Panc1 (cell line): ENCODE results near the gene ARFIP1. TPM values are rescaled to one million over a fixed set of nuclear protein-coding genes. Genes with fewer than 3 reads are reported as not detected.

Experiments used
- ATAC-seq: fragments of 200-7000 bp; cut with Tn5 transposase; 2 replicates; pipeline ENCODE4 v1.9.1; 2020; ENCODE audit warnings: mild to moderate bottlenecking, moderate library complexity
- BruUV-seq: library from RNA; stranded (reverse); fragments of 400-500 nt; replicated peaks from 2 replicates; lab custom pipeline; 2021; lab: Mats Ljungman, UMichigan
- CTCF ChIA-PET: fragments of 300-600 bp; sonication (Branson Sonifier 250); formaldehyde crosslinking; loops from one replicate; lab custom pipeline; 2022; ENCODE audit warnings: antibody characterized with exemption; lab: Charles Lee
- POLR2A ChIA-PET: fragments of 300-600 bp; sonication (Branson Sonifier 250); formaldehyde crosslinking; loops from one replicate; lab custom pipeline; 2022; ENCODE audit warnings: antibody characterized with exemption; lab: Charles Lee
- DNase-seq: peaks from one replicate; pipeline ENCODE4 v3.0.0-alpha.2; 2010; ENCODE audit warnings: low read depth, low spot score
- H3K27ac ChIP-seq: 2 replicates; pipeline ENCODE4 v1.5.1; 2011; ENCODE audit warnings: mild to moderate bottlenecking, low read length, inconsistent platforms
- H3K27me3 ChIP-seq: fragments of 200-500 bp; sonication (Bioruptor generic); 2 replicates; pipeline ENCODE4 v1.6.0; 2014; ENCODE audit warnings: low read length, inconsistent platforms; ENCODE audit not compliant: control insufficient read depth, insufficient read depth
- H3K36me3 ChIP-seq: fragments of 200-500 bp; sonication (Bioruptor generic); 2 replicates; pipeline ENCODE4 v1.5.1; 2014; ENCODE audit warnings: inconsistent platforms, mild to moderate bottlenecking, low read length, moderate library complexity; ENCODE audit not compliant: control insufficient read depth, insufficient read depth
- H3K4me1 ChIP-seq: 2 replicates; pipeline ENCODE4 v1.5.1; 2011; ENCODE audit warnings: inconsistent platforms, mild to moderate bottlenecking, low read length, moderate library complexity; ENCODE audit not compliant: control insufficient read depth, insufficient read depth
- H3K4me3 ChIP-seq, 2 experiments: 2 replicates each; pipeline ENCODE4 v1.5.1; 2011 to 2012; ENCODE audit warnings: low read depth in 2 of 2, low read length in 2 of 2, mild to moderate bottlenecking in 2 of 2, inconsistent platforms in 1 of 2, moderate library complexity in 1 of 2
- H3K9me3 ChIP-seq: fragments of 200-500 bp; sonication (Bioruptor generic); 2 replicates; pipeline ENCODE4 v1.5.1; 2014; ENCODE audit warnings: low read depth, mild to moderate bottlenecking, inconsistent platforms, low read length, moderate library complexity; ENCODE audit not compliant: control insufficient read depth, insufficient read depth
- POLR2AphosphoS5 ChIP-seq: IDR thresholded peaks from 2 replicates; pipeline ENCODE4 v1.6.1; 2012; ENCODE audit warnings: mild to moderate bottlenecking, low read depth, low read length, moderate library complexity
- SIN3A ChIP-seq: IDR thresholded peaks from 2 replicates; pipeline ENCODE4 v1.6.1; 2012; ENCODE audit warnings: low read depth, mild to moderate bottlenecking, low read length, moderate library complexity, borderline replicate concordance; ENCODE audit not compliant: insufficient read depth
- TCF7L2 ChIP-seq: IDR thresholded peaks from 2 replicates; pipeline ENCODE4 v1.6.1; 2011; ENCODE audit warnings: mild to moderate bottlenecking, low read depth, low read length, inconsistent platforms
- in situ Hi-C: cut with HindIII; loops from 2 replicates; pipeline ENCODE4 v1.10.0; 2016; ENCODE audit warnings: low sequenced_read_pairs, low pct_unique_long_range_greater_than_20kb
- intact Hi-C: fragments of 100-400 bp; cut with micrococcal nuclease; formaldehyde crosslinking; loops from one replicate; pipeline ENCODE4 v1.10.0; 2022; ENCODE audit not compliant: unreplicated experiment
- total RNA-seq: library from RNA; stranded (reverse); gene quantifications from one replicate; pipeline ENCODE4 v1.2.1, GENCODE V29; 2021; ENCODE audit not compliant: unreplicated experiment
- TF ChIP-seq, protein P1 (sequence below): fragments of 450-650 bp; IDR thresholded peaks from 2 replicates; pipeline ENCODE4 v1.5.1; 2017; ENCODE audit warnings: mild to moderate bottlenecking
- TF ChIP-seq, protein P2 (sequence below), 2 experiments: IDR thresholded peaks; 2 replicates each; pipeline ENCODE4 v1.6.1; 2011 to 2012; ENCODE audit warnings: low read depth in 2 of 2, control low read depth in 1 of 2, low read length in 1 of 2, mild to moderate bottlenecking in 1 of 2, moderate library complexity in 1 of 2; ENCODE audit not compliant: insufficient read depth in 1 of 2

ARFIP1 gene
- total RNA-seq, 1 experiment from 2014 or later: 22.2 TPM

DNA sequence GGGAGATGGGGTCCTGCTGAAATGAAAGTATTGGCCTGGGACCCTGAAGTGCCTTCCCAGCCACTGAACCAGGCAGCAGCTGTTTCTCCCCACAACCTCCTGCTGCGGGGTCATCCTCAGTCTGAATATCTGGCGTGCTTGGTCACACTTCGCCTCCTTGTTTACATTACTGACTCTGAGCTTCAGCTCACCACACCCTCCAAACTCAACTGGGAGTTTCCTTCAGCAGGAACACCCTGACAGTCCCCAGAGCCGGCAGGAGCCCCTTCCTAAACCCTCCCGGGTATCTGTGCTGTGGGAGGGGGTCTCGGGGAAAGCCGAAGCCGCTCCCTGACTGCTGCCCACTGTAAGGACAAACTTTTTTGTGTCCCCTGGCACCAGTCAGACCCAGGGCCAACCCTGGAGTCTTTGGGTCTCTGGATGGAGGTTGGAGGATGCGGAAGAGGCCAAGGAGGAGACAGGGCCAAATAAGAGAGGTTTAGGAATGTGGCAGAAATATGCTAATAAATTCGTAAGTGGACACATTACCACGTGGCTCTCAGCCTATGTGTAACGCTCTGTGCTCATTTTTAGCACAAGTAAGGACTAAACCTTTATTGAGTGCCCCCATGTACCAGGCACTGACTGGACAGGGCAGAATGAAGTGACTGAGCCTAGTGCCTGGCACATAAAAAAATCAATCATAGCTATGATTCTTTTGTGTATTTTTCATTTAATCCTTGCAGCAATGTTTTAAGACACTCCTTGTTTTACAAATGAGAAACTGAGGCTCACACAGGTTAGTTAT is 177.1 kb downstream of the ARFIP1 start:
- ATAC-seq (no peak), DNase-seq (no peak)
- ChIA-PET POLR2A (no interaction called here), CTCF (no interaction called here)
- TF ChIP-seq POLR2AphosphoS5 (no peak), TCF7L2 (no peak), SIN3A (no peak)
- TF ChIP-seq, protein P1, sequence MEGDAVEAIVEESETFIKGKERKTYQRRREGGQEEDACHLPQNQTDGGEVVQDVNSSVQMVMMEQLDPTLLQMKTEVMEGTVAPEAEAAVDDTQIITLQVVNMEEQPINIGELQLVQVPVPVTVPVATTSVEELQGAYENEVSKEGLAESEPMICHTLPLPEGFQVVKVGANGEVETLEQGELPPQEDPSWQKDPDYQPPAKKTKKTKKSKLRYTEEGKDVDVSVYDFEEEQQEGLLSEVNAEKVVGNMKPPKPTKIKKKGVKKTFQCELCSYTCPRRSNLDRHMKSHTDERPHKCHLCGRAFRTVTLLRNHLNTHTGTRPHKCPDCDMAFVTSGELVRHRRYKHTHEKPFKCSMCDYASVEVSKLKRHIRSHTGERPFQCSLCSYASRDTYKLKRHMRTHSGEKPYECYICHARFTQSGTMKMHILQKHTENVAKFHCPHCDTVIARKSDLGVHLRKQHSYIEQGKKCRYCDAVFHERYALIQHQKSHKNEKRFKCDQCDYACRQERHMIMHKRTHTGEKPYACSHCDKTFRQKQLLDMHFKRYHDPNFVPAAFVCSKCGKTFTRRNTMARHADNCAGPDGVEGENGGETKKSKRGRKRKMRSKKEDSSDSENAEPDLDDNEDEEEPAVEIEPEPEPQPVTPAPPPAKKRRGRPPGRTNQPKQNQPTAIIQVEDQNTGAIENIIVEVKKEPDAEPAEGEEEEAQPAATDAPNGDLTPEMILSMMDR: no peak
- TF ChIP-seq, protein P2, sequence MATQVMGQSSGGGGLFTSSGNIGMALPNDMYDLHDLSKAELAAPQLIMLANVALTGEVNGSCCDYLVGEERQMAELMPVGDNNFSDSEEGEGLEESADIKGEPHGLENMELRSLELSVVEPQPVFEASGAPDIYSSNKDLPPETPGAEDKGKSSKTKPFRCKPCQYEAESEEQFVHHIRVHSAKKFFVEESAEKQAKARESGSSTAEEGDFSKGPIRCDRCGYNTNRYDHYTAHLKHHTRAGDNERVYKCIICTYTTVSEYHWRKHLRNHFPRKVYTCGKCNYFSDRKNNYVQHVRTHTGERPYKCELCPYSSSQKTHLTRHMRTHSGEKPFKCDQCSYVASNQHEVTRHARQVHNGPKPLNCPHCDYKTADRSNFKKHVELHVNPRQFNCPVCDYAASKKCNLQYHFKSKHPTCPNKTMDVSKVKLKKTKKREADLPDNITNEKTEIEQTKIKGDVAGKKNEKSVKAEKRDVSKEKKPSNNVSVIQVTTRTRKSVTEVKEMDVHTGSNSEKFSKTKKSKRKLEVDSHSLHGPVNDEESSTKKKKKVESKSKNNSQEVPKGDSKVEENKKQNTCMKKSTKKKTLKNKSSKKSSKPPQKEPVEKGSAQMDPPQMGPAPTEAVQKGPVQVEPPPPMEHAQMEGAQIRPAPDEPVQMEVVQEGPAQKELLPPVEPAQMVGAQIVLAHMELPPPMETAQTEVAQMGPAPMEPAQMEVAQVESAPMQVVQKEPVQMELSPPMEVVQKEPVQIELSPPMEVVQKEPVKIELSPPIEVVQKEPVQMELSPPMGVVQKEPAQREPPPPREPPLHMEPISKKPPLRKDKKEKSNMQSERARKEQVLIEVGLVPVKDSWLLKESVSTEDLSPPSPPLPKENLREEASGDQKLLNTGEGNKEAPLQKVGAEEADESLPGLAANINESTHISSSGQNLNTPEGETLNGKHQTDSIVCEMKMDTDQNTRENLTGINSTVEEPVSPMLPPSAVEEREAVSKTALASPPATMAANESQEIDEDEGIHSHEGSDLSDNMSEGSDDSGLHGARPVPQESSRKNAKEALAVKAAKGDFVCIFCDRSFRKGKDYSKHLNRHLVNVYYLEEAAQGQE (IDR thresholded peaks at IDR 0.05; ENCODE audit: insufficient read depth in 1 of 2, low read depth in 2 of 2, low read length in 1 of 2): no peak
- intact Hi-C loops: no loop called here
- Histone ChIP-seq H3K4me1 (no peaks in the 10 kb centered on the region), H3K9me3 (no peaks in the 10 kb centered on the region), H3K36me3 (no peaks in the 10 kb centered on the region), H3K4me3 (no peak overlapping the region), H3K27me3 (no peaks in the 10 kb centered on the region), H3K27ac (no peak overlapping the region)
- BruUV-seq: no TSS peak
- in situ Hi-C loops: no loop called here

DNA sequence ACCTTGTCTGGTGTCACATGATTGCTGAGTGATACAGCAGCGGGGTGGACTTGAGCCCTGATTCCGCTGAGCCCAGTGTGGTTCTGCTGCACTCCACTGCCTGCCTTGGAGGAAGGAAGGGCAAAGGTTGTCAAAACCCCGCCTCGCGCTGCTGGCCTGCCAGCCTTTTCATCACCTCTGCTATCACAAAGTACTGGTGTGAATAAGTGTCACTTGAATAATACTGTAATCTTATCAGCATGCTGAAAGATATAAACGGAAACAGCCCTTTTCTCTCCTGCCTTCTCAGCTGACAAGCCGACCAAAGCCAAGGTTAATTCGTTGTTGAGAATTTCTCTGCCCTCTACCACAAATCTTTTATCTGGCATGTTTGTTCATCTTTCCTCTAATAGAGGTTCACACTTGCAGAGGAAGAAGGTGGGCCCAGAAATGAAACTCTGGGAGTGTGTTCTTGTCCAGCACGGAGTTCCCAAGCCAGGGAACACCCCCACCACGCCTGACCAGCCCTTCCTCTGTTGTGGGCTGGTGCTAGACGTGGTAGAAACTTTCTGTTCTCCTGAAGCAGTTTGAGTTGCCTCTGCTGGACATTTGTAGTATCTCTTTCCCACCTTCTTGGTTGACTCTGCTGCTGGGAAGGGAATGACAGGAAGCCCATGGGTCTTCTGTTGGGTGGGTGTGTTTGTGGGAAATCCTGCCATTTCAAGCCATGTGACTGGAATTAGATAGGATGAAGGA is 177.8 kb downstream of the ARFIP1 start:
- Histone ChIP-seq H3K9me3 (no peaks in the 10 kb centered on the region), H3K4me3 (no peak overlapping the region), H3K27me3 (no peaks in the 10 kb centered on the region), H3K27ac (no peak overlapping the region), H3K4me1 (no peaks in the 10 kb centered on the region), H3K36me3 (no peaks in the 10 kb centered on the region)
- ATAC-seq: no peak
- intact Hi-C loops: no loop called here
- CTCF ChIA-PET: no interaction called here
- DNase-seq: no peak
- TF ChIP-seq SIN3A (no peak), POLR2AphosphoS5 (no peak), TCF7L2 (no peak)
- TF ChIP-seq, protein P2 (IDR thresholded peaks at IDR 0.05; ENCODE audit: insufficient read depth in 1 of 2, low read depth in 2 of 2, low read length in 1 of 2): no peak
- TF ChIP-seq, protein P1: no peak
- POLR2A ChIA-PET: no interaction called here
- in situ Hi-C loops: no loop called here
- BruUV-seq: no TSS peak
